ENCODE data around the gene UBE2N.

The UBE2N gene

GRCh38 chr12:93368766-93369165, 73.0 kb downstream of the UBE2N start:
- Mint-ChIP-seq H3K4me1 (ENCODE audit: low read depth) (peaks cover 8% of the 10 kb centered on the region), H3K36me3 (no peaks in the 10 kb centered on the region), H3K27me3 (peaks cover 1% of the 10 kb centered on the region), H3K9me3 (ENCODE audit: low read depth) (no peaks in the 10 kb centered on the region), H3K27ac (no peak overlapping the region), H3K4me3 (no peak overlapping the region)

GRCh38 chr12:93366422-93366821, 75.3 kb downstream of the UBE2N start:
- Mint-ChIP-seq H3K27ac (no peak overlapping the region), H3K9me3 (ENCODE audit: low read depth) (no peaks in the 10 kb centered on the region), H3K27me3 (no peaks in the 10 kb centered on the region), H3K36me3 (no peaks in the 10 kb centered on the region), H3K4me3 (no peak overlapping the region), H3K4me1 (ENCODE audit: low read depth) (peaks cover 17% of the 10 kb centered on the region)

- H3K27me3 Mint-ChIP-seq = no peaks in the 10 kb centered on the region
- H3K36me3 Mint-ChIP-seq = no peaks in the 10 kb centered on the region
- H3K4me1 Mint-ChIP-seq (ENCODE audit: low read depth) = peaks cover 17% of the 10 kb centered on the region
- H3K9me3 Mint-ChIP-seq (ENCODE audit: low read depth) = no peaks in the 10 kb centered on the region
- H3K4me3 Mint-ChIP-seq = no peak overlapping the region
- H3K27ac Mint-ChIP-seq = no peak overlapping the region
Measured at GRCh38 chr12:93365616-93366405, 75.9 kb downstream of the UBE2N start.

GRCh38 chr12:93363841-93364297, 77.9 kb downstream of the UBE2N start:
- H3K4me3 Mint-ChIP-seq = no peak overlapping the region
- H3K36me3 Mint-ChIP-seq = no peaks in the 10 kb centered on the region
- H3K4me1 Mint-ChIP-seq (ENCODE audit: low read depth) = peaks cover 17% of the 10 kb centered on the region
- no peaks in the 10 kb centered on the region for H3K27me3 Mint-ChIP-seq
- no peaks in the 10 kb centered on the region for H3K9me3 Mint-ChIP-seq (ENCODE audit: low read depth)
- H3K27ac Mint-ChIP-seq = no peak overlapping the region

- H3K9me3 Mint-ChIP-seq (ENCODE audit: low read depth) = no peaks in the 10 kb centered on the region
- H3K27ac Mint-ChIP-seq = no peak overlapping the region
- H3K4me3 Mint-ChIP-seq = no peak overlapping the region
- H3K27me3 Mint-ChIP-seq = no peaks in the 10 kb centered on the region
- no peaks in the 10 kb centered on the region for H3K36me3 Mint-ChIP-seq
- H3K4me1 Mint-ChIP-seq (ENCODE audit: low read depth) = peaks cover 17% of the 10 kb centered on the region
Measured at GRCh38 chr12:93361151-93361919, 80.4 kb downstream of the UBE2N start.

GRCh38 chr12:93360688-93361087, 81.1 kb downstream of the UBE2N start:
- Mint-ChIP-seq H3K9me3 (ENCODE audit: low read depth) (no peaks in the 10 kb centered on the region), H3K4me3 (no peak overlapping the region), H3K27me3 (no peaks in the 10 kb centered on the region), H3K36me3 (no peaks in the 10 kb centered on the region), H3K4me1 (ENCODE audit: low read depth) (peaks cover 17% of the 10 kb centered on the region), H3K27ac (no peak overlapping the region)

GRCh38 chr12:93358821-93359220, 82.9 kb downstream of the UBE2N start:
- Mint-ChIP-seq H3K4me1 (ENCODE audit: low read depth) (peaks cover 10% of the 10 kb centered on the region), H3K27ac (no peak overlapping the region), H3K27me3 (no peaks in the 10 kb centered on the region)

GRCh38 chr12:93358058-93358457, 83.7 kb downstream of the UBE2N start:
- peaks cover 2% of the 10 kb centered on the region for H3K4me1 Mint-ChIP-seq (ENCODE audit: low read depth)
- H3K9me3 Mint-ChIP-seq (ENCODE audit: low read depth) = no peaks in the 10 kb centered on the region
- H3K4me3 Mint-ChIP-seq = no peak overlapping the region
- no peak overlapping the region for H3K27ac Mint-ChIP-seq
- no peaks in the 10 kb centered on the region for H3K36me3 Mint-ChIP-seq
- H3K27me3 Mint-ChIP-seq = no peaks in the 10 kb centered on the region

More at GRCh38 chr12:93358821-93359220, 82.9 kb downstream of the UBE2N start:
- H3K9me3 Mint-ChIP-seq (ENCODE audit: low read depth) = no peaks in the 10 kb centered on the region
- no peak overlapping the region for H3K4me3 Mint-ChIP-seq
- H3K36me3 Mint-ChIP-seq = no peaks in the 10 kb centered on the region

GRCh38 chr12:93356214-93356613, 85.5 kb downstream of the UBE2N start:
- Mint-ChIP-seq H3K9me3 (ENCODE audit: low read depth) (no peaks in the 10 kb centered on the region), H3K36me3 (no peaks in the 10 kb centered on the region), H3K4me1 (ENCODE audit: low read depth) (no peaks in the 10 kb centered on the region), H3K27me3 (no peaks in the 10 kb centered on the region), H3K27ac (no peak overlapping the region), H3K4me3 (no peak overlapping the region)
